Astrocyte of the hippocampus (primary cell): ENCODE measurements around the gene SCUBE1.
"Not testable (repeated sequence)": the region's sequence is repeated elsewhere in the genome, so short reads cannot be mapped to it uniquely, and the experiment has no call there.

Source experiments
- DNase-seq: peaks from one replicate; pipeline ENCODE4 v3.0.0; 2011; ENCODE audit warnings: low read depth, low spot score

SCUBE1 gene

DNA sequence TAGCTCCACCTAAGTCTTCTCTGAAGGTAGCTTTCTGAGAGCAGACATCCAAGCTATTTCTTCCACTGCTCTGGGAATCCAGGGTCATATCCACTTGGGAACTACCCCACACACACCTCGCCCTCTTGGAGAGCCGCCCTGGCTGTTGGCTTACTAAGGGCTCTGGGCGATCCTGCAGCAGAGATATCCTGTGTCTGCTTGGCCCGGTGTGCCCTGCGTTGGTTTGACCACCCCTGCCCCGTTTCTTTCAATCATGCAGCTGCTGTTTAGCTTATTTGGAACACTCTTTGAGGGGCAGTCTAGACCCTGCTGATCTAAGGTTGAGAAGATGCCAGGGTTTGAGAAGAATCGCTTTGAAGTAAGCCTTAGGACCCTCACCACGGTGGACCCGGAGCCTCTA, 17.4 kb upstream of the SCUBE1 start:
- no peak for DNase-seq

DNA sequence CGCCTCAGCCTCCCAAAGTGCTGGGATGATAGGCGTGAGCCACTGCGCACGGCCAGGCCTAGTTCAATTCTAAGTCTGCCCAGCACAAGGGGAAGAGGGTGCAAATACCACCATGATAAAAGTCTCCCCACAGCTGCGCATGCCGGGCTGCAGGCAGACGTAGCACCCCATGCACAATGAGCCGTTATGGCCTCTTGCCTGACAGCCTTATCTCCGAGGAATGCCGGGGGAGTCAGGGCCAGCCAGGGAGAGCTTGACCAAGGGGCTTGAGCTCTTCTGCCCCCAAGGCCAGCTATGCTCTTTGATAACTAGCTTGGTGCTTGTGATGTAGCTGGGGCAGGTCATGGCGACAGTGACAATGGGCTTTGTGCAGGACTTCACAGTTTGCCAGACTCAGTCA, 13.7 kb upstream of the SCUBE1 start:
- DNase-seq, result no peak

DNA sequence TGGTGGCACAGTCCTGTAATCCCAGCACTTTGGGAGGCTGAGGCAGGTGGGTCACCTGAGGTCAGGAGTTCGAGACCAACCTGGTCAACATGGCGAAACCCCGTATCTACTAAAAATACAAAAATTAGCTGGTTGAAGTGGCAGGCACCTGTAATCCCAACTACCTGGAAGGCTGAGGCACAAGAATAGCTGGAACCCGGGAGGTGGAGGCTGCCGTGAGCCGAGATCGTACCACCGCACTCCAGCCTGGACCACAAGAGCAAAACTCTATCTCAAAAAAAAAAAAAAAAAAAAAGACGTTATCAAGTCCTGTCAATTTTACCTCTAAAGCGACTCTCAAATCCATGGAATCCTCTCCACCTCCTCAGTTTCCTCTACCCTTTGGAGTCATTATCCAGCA, 12.5 kb upstream of the SCUBE1 start:
- not testable (repeated sequence) for DNase-seq

DNA sequence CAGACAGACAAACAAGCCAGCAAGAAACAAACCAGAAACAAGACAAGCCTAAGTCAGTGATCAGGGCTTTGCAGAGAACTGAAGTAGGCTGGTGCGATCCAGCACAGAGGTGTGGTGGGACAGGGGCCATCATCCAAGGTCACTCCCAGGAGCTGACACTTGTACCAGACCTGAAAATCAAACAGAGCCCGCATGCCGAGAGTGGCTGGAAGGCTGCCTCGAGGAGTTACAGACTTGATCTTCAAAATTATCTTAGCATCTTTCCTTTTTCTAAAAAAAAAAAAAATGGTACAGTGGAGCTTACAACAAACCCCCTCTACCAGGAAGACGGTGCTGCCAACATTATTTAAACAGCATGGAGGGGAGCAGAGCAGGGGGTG, 8.8 kb upstream of the SCUBE1 start:
- no peak for DNase-seq

DNA sequence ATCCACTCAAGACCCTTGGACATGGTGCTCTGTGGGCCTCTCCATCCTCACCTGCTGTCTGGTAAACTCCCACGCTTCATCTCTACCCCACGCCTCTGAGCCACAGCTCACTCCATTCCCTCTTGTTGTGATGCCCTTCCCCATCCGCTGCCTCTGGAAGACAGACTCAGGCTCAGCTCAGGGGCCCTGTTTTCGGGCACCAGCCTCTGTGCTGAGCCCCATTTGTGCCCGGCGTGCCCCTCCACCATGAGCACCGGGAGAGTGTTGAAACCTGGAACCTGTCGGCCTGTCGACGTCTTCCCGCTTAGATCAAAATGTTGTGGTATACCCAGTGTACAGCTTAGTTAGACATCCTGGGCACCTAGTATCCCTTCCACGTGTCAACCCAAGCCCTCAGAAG, 6.5 kb upstream of the SCUBE1 start:
- DNase-seq, result no peak

DNA sequence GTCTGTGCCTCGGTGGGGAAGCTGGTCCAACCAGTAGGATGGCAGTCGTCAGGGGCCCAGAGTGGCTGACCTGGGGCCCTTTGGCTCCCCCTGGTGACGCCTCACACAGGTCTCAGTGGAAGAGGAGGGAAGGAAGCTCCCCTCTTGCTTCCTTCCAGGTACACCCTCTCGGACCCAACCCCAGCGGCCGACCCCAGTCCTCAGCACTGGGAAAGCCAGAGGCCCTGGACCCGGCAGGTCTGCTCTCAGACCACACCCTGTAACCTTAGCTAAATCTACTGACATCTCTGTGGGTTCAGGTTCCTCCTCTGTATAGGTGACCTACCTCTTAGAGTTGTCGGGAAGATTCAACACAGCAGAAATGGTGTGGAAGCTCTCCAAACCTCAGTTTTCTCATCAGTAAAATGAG, 3.4 kb upstream of the SCUBE1 start:
- peak; percentile 53 for DNase-seq

DNA sequence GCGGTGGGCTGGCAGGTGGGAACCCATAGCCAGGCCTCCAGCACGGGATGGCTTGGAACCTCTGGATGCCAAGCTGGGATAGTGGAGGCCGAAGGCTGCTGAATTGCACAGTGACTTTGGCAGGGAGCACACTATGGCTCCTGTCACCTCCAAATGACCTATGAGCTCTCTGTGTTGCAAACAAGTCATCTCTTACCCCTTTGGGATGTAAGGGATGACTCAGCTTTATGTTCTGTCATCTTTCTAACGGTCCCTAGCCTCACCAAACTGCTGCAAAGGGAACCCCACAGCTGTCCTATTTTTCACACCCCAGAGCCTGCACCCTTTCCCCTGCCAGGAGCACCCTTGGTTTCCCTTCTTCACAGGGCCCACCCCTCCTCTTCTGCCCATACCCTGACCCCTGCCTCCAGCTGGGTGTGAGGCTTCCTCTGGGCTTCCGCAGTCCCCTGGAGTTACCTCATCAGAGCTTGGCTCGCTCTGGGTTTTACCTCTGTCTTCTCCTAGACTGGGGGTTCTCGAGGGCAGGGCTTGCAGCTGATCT, 2.7 kb upstream of the SCUBE1 start:
- DNase-seq, result no peak

DNA sequence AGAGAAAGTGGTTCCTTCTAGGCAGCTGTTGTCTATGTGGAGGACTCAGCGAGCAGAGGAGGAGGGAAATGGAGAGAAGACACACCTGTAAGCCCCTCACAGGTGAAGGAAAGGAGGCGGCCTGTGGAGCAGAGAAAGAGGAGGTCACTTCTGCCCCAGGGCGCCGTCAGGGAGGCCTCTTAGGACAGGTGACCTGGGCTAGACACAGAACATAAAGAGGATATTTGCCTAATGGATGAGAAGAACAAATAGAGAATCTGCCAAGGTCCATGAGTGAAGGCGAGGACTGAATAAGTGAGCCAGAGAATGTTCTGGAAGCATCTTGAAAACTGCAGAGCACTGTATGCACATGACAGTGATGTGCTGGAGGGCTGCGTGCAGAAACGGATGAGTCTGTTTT, 2.2 kb upstream of the SCUBE1 start:
- DNase-seq, result no peak

DNA sequence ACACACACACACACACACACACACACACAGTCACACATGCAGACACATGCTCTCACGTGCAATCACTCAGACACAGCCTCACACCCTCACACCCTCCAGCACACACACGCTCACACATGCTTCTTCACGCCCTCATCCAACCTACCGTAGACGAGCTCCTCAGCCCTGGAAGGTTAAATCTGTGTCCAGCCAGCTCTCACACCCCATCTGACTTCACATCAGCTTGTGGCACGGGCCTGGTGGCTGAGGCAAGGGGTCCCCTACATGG, 1.3 kb upstream of the SCUBE1 start:
- no peak for DNase-seq

DNA sequence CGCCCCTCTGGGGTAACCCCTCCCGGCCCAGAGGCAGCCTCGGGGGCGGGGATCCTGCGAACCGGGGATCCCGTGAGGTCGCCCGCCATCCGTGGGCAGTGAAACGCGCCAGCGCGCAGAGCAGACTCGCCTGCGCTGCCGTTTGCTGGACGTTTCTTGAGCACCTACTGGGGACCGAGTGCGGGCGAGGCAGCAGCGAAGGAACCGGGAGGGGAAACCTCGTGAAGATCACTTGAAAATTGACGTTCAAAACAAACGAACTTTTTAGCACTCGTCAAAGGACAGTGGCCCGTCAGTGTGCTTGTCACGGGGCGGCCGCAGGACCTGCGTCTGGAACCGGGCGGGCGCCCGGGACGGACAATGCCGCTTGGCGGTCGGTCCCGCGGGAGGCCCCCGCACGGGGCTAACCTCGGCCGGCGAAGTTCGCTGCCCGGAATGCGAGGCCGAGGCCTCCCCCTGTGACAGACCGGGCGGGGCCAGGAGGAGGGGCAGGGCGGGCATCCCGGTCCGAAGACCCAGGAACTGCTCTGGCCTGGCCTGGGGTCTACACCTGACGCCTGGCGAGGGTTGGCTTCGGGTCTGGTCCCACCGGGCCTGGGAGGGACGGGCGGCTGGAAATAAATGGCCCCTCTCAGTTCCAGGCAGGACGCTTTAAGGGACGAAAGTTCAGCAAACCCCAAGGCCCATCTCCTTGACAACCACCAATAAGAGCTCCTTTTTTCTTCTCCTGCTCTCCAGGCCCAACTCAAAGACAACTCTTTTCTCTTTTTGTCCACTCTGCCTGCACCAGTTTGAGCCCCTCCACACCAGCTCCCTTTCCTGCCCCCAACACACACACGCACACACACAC, 723 bp upstream of the SCUBE1 start:
- DNase-seq, result no peak

DNA sequence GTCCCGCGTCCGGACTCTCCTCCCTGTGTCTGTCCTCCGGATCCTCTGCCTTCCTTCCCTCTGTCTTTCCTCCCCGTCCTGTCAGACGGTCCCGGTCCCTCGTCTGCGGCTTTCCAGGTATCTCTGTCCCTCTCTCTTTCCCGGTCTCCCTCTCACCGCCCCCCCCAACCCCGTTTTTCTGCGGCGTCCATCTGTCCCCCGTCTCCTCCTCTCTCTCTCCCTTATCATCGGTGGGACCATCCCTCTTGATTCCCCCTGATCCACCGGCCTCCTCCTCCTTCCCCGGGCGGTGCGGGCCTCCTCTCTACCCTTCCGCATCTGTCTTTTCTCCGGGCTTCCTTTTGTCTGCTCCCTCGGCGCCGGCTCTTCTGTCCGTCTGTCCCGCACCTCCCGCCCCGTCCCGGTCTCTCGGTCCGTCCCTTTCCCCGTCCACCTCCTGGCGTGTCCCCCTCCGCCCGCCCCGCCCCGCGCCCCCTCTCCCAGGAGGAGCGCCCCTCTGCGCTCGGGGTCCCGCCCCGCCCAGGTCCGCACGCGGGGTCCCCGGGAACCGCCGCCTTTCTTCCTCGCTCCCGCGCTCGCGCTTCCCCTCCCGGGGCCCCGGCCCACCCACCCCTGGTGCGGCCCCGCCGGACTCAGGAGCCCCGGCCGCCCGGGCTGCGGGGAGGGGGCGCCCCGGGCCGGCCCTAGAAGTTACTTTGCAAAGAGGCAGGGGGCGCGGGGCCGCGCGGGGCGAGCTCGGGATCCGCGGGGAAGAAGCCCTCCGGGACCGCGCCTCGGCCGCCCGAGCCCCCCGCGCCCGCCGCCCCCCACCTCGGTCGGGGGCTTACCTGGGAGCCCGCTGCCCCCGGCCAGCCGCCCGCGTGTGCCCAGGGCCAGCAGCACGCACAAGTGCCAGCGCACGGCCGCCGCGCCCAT, 568 bp downstream of the SCUBE1 start:
- no peak for DNase-seq

DNA sequence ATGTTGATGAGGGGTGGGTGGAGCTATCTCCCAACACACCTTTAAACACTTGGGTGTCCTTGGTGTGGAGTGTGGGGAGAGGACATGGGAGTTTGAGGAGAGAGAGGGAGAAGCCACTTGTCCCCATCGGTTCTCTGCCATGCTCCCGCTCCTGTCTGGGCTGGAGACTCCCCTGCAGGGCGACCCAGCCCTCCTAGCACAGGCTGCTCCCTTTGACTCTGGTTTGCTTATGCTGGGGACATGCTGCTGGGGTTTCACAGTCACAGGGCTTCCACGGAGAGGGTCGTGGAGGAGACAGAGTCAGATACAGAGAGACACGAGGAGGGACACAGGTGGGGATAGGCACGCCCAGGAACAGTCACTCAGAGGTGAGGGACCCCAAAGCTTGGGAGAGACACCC, 1.6 kb downstream of the SCUBE1 start:
- DNase-seq, result no peak

DNA sequence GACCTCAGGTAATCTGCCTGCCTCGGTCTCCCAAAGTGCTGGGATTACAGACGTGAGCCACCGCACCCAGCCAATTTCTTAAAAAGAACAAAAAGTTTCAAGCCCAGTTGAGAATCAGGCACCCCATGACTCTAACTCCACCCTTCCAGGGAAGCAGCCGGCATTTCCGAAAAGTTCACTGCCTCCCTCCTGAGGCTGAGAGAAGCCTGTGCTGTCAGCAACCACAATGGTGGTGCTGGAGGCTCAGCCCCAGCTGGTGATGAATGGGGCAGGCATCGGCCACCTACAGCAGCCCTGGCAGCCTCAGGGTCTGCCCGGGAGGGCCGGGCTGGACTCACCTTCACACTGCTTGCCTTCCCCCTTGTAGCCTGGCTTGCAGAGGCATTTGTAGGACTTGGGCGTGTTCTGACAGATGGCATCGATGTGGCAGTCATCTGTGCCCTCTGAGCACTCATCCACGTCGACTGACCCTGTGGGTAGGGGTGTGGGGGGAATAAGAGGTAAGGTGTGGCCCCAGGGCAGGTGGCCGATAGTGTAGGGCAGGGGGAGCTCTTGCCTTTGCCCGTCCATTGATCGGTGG, 4.3 kb downstream of the SCUBE1 start:
- DNase-seq, result no peak

DNA sequence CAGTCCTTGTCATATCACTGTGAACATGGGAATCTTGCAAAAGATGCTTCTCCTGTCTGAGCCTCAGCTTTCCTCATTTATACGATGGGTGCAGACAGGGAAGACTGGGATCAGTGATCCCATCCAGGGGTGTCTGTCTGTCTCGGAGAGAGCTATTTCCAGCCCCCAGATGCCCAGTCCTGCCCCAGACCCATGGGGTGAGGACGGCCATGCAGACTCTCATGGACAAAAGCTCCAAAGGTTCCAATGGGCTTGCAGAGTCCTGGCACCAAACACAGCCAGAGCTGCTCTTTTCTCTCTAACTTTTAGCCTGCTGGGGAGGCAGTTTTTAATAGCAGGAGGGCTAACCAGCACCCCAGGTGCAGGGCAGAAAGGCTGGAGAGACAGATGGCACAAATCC, 5.2 kb downstream of the SCUBE1 start:
- no peak for DNase-seq

DNA sequence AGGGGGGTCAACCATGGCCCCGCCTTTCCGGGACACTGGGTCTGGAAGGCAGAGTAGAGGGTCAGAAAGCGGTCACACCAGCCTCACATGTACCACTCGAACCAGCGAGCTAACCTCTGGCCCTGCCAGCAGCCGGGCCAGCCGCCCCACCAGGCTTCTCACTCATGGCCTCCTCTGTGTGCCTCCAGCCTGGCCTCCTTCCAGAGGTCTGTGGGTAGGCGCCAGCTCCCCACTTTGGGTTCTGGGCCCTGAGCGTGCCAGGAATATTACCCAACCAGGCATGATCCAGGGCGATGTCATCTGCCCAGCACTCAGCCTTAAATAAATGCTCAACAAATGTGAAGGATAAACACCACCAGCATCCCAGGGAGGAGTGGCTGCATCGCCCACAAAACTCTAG, 5.8 kb downstream of the SCUBE1 start:
- no peak for DNase-seq

DNA sequence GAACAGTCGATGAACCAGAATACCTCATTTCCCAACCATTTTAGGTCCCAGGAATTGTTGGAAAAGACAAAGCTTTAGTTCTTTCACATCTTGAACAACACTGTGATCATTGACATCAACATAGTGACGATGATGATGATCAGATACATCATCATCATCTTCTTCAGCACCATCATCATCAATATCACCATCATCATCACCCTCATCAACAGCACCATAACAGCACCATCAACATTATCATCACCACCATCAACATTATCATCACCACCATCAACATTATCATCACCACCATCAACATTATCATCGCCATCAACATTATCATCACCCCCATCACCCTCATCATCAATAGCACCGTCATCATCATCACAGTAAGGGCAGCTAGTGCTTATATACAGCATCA, 8.8 kb downstream of the SCUBE1 start:
- no peak for DNase-seq

DNA sequence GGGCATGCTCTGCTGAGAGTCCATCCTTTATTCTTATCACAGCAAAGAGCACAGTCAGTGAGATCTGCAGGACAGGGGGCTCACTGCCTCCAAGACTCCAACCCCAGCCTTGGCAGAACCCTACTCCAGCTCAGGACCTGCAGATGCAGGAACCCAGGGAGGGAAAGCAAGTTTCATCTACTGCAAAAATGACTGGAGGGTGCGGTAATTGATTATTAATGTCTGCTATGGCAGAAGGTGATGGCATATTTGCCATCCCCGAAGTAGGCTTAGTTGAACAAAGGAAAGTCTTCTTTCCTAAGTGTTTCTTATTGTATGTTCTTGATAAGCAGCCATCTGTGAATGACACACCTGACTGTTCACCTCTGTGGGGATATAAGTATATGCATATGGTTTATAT, 9.2 kb downstream of the SCUBE1 start:
- DNase-seq, result no peak

DNA sequence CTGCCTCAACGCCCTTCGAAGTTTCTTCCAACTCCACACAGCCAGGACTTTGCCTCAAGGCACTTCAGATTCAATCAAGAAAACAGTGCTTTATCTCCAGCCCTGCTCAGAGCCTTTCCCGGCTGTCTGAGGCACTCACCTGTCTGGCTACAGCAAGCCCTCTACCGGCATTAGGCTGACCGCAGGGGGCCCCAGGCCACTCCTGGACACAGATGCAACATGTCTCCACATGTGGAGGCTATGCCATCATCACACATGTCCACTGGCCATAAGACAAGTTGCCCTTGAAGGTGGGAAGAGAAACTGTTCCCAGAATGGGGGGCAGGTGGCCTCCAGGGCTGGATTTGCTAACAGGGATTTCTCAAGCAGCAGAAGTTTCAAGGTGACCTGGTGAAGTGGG, 10.0 kb downstream of the SCUBE1 start:
- no peak for DNase-seq

DNA sequence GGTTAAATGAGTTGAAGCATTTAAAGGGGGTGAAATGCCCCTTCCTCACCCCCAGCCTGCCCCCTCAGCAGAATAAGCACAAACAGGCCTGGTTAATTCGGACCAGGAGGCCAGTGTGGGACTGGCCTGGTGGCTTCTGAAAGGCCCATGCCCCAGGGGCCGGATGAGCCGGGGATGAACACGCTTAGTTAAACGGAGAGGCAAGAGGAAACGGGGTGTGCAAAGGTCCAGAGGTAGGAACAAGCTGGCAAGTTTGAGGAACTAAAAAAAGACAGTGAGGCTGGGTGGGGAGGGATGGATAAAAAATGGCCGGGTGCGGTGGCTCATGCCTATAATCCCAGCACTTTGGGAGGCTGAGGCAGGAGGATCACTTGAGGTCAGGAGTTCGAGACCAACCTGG, 11.5 kb downstream of the SCUBE1 start:
- DNase-seq, result no peak

DNA sequence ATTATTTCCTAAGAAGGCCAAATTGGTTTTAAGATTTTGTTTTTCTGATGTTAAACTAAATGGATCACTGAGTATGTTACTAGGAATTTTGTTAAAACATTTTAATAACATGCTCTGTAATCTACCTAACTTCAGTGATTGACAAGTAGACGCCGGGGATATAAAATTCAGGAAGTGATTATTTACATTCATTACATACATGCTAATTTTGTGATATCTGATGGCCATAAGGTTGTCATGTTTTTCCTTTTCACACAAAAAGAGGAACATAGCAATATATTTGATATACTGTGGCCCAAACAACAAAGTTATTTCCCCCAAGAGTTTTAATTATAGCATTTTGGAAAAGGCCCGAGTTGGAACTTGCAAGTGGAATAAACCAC, 12.1 kb downstream of the SCUBE1 start:
- no peak for DNase-seq

DNA sequence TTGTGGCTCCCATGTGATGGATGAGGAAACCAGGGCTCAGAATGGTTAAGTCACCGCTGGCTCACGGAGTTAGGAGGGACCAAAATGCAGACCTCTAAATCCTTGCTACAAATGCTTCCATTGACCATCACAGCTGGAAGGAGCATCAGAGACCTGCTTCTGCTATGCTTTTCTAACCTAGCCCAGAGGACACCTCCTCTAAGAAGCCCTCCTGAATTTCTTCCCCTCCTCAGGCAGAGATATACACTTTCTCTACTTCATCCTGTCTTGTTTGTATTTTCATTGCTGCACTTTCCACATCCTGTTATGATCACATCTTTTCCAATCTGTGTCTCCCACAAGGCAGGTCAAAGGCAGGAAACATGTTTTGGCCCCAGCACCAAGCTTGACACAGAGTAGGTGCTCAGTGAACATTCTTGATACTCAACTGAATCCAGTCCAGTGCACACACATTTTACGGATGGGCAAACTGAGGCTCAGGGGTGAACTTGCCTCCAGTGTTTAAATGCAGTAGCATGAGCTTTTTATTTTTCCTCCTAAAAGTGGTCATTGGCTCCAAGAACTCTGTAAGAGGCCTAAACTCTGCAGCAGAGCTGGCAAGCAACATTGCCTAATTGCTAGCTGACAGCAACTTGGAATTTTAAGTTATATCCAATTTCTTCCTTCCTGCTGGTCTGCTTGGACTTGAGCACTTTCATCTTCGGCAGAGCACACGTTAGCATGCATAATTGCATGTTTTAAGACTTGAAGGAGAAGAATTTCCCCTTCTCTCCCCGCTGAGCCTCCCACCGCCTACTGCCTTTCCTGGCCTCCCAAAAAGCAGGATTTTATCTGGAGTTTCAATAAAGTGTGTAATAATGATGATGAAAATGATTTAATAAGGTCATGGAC, 12.7 kb downstream of the SCUBE1 start:
- no peak for DNase-seq

DNA sequence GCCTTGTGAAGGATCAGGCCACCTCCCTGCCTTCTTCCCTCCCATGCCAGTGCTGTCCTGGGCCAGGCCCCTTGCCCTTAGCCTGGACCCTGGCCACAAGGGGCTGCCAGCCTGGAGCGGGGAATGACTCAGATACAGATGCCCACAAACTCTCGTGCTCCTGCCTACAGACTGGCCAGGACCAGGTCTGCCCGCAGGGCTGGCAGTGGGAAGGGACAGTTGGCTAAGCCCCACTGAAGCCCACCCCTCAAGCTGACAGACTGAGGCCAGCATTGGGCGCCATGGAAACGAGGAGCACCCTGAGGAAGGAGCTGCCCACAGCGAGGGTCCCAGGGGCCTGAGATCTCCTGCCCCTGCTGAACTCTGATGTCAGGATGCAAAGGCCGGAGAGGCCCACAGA, 14.1 kb downstream of the SCUBE1 start:
- DNase-seq, result no peak
